Measurements from ENCODE around the gene FUT8.

Gene FUT8

GRCh38 chr14:65720171-65720570 lies 307.6 kb downstream of the FUT8 start:
- no peak for DNase-seq

- no peak for DNase-seq
Measured at GRCh38 chr14:65720743-65721142, 308.2 kb downstream of the FUT8 start.

DNA sequence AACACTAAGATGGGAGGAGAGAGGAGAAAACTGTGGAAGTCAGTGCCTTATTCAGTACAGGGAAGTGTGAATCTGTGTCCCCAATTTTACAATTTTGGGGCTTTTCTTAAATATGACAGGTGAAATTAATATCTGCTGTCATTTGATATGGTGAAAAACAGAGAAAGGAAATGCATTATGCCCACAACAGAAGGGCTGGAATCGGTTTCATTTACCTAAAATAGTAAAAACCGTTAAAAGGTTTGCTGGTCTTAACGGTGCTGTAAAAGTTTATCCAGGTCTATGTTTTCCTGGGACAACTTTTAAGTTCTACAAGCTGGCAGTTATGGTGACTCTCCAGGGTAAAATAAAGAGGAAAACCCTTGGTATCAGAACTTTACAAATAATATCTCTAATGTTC lies 310.8 kb downstream of the FUT8 start:
- no peak for DNase-seq

- no peak for DNase-seq
Measured at GRCh38 chr14:65728604-65729003, 316.1 kb downstream of the FUT8 start.

- no peak for DNase-seq
Measured at GRCh38 chr14:65729566-65729965, 317.0 kb downstream of the FUT8 start.

DNA sequence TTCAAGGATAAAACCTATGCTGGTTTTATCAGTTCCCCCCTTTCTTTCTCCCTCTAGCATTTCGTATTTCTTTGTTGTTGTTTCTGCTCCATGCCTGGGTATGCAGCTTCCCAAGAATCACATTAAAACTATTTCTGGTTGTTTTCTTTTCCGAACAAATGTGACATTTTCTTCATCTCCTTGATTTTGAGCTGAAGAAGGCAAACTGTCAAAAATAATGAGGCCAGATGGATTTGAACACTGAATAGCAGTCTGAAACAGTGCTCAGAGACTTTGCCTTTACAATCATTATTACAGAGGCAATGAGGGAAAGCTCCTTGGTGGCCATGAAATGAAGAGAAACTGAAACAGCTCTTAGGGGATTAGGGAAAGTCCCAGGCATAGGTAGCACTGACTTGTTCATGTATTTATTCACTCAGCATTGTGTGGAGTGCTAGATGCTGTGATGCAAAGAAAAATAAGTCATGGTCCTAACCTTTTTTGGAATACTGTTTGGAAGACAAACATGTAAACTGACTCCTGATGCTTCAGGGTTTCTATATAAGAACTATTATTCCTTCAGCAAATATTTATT lies 319.5 kb downstream of the FUT8 start:
- no peak for DNase-seq

- no peak for DNase-seq
Measured at GRCh38 chr14:65738339-65738738, 325.8 kb downstream of the FUT8 start.

GRCh38 chr14:65745396-65746190 lies 333.1 kb downstream of the FUT8 start:
- no peak for DNase-seq

- no peak for DNase-seq
Measured at GRCh38 chr14:65748796-65749195, 336.3 kb downstream of the FUT8 start.

- DNase-seq: no peak
Measured at GRCh38 chr14:65749287-65749686, 336.8 kb downstream of the FUT8 start.

GRCh38 chr14:65750906-65751305 lies 338.4 kb downstream of the FUT8 start:
- no peak for DNase-seq

- DNase-seq: no peak
Measured at GRCh38 chr14:65751510-65751909, 339.0 kb downstream of the FUT8 start.

GRCh38 chr14:65753061-65753460 lies 340.5 kb downstream of the FUT8 start:
- DNase-seq: no peak

GRCh38 chr14:65755331-65755730 lies 342.8 kb downstream of the FUT8 start:
- no peak for DNase-seq

DNA sequence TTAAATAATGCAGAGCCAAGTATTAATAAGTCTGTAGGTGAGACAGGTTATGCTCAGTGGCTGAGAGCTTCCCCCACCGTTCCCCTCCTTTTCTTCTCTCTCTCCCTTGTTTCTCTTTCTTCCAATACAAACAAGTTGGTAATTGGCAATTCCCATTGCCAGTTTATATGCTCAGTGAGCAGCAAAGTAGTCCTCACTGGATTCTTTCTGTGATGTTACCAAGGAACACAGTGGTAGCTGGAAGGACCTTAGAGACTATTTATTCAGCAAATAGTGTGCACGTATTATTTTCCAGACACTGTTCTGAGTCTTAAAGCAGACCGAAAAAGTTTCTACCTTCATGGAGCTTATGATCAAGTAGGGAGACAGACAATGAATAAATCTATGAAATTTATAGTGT lies 344.4 kb downstream of the FUT8 start:
- no peak for DNase-seq

- no peak for DNase-seq
Measured at GRCh38 chr14:65769151-65769550, 356.6 kb downstream of the FUT8 start.

- DNase-seq: no peak
Measured at GRCh38 chr14:65770681-65771080, 358.2 kb downstream of the FUT8 start.

GRCh38 chr14:65771271-65771670 lies 358.7 kb downstream of the FUT8 start:
- no peak for DNase-seq

DNA sequence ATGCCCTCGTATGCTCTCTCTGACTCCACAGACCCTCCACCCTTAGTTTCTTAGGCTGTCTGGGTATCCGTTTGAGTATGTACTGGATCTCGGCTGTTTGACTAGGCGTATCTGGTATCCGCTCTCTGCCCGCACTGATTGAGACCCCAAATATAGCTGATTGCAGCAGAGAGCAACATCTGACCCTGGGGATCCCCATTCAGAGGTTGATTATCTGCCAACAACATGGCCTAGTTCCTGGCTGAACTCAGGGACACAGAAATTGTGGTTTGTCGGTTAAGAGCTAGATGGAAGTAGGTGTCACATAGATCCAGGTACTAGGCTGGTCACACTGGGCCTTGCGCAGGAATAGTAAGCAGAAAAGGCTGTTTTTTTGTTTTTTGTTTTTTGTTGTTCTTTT lies 359.9 kb downstream of the FUT8 start:
- no peak for DNase-seq

DNA sequence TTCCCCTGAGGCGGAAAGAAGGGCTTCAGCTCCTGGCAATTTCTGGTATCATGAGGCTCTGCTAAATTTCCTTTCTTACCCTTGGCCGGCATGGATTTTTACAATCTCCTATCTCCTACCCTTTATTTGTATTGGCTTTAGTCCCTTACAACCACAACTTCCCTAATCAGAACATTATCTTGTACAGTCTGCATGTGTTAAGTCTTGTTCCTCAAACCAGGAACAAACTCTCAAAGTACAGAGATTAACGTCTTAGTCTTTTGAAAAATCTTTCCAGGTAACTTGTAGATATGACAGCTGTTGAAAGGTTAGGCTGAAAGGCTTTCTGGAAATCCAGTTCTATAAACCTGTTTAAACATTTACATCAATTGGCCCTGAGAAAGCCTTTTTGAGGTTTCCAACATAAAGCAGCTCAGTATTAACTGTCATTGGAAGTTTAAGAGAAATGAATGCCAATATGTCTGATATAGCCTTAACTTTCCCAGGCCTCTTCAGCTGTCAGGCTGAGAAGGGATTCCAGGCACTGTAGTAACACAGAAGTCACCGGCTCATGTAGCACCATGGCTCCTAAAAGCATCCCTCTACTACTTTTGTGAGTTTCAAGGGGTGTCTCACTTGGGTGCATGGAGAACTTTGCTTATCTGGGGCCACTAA lies 360.5 kb downstream of the FUT8 start:
- DNase-seq: no peak

GRCh38 chr14:65774041-65774440 lies 361.5 kb downstream of the FUT8 start:
- DNase-seq: no peak

DNA sequence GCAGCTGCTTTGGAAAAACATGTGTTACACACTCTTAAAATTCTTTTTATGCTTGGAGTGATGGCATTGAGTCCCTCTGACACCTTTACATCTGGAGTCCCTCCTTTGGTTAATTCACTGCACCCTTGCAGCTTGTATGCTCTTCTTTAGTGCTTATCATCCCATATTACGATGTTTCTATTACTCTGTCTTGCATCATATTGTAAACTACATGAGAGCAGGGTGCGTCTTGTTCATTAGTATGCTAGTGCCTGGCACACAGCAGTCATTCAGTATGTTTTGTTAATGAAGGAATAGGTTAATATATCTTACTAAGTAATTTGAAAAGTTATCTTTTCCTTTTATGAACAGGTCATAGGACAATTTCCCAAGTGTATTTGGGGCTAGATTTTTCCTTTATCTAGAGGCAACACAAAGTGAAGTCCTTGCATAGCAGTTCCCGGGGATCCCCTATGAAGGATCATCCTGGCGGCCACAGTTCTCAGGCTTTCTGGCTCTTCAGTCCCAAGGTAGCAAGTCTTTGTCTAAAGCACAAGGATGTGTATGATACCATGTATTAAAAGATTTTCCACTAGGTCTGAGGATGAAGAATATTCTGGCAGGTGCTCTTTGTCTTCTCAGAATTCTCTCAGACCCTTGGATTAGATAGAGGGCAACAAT lies 363.8 kb downstream of the FUT8 start:
- DNase-seq: no peak

GRCh38 chr14:65780566-65780965 lies 368.0 kb downstream of the FUT8 start:
- DNase-seq: no peak

DNA sequence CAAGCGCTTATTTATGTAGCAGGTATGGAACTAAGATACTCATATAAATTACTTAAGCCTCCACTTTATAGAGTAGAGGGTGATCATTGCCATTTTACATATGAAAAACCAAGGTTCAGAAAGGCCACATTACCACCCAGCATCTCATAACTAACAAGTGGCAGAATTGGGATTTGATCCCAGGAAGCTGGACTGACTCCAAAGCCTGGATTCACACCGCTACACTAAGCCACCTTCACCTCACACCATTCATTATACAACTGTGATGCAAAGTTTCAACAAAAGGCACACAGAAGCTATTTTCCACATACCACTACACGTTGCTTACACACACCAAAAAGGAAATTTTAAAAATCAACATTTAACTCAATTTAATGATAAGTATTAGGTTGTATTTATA lies 370.6 kb downstream of the FUT8 start:
- no peak for DNase-seq
